Activated CD4-positive, alpha-beta T cell treated with anti-CD3 and anti-CD28 coated beads for 24 hours (primary cell): ENCODE measurements around the gene MYD88.
"Not testable (repeated sequence)": the region's sequence is repeated elsewhere in the genome, so short reads cannot be mapped to it uniquely, and the experiment has no call there.

Experiments used
- DNase-seq, 2 donors: peaks; one replicate each; pipeline ENCODE4 v3.0.0-alpha.2; 2020; ENCODE audit warnings: low read depth in 2 of 2

The MYD88 gene

DNA sequence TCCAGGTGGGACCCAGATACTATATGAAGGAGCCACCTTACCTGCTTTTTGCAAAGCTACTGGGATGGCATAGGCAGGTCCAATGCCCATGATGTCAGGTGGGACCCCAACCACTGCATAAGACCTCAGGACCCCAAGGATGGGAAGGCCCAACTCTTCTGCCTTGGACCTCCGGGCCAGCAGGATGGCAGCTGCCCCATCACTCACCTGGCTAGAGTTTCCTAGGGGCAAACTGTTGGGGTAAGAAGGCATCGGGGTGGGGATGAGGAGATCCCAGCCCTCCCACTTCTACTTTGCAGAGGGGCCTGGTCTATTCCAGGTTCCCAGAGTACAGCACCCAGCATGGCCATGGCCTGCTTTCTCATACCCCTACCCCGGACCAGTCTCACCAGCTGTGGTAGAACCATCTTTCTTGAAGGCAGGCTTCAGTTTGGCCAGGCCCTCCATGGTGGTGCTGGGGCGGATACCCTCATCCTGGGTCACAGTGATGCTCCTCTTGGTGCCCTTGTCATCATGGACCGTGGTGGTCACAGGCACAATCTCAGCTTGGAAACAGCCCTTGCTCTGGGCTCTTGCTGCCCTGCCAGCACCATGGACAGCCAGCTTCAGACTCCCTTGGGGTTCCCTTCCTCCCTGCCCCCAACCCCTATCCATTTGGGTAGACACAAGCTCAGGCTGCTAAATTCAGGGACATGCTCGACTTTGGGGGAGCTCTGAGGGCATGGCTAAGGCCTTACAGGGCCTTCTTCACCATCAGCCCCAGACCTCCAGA lies 12.2 kb upstream of the MYD88 start:
- no peak for DNase-seq

DNA sequence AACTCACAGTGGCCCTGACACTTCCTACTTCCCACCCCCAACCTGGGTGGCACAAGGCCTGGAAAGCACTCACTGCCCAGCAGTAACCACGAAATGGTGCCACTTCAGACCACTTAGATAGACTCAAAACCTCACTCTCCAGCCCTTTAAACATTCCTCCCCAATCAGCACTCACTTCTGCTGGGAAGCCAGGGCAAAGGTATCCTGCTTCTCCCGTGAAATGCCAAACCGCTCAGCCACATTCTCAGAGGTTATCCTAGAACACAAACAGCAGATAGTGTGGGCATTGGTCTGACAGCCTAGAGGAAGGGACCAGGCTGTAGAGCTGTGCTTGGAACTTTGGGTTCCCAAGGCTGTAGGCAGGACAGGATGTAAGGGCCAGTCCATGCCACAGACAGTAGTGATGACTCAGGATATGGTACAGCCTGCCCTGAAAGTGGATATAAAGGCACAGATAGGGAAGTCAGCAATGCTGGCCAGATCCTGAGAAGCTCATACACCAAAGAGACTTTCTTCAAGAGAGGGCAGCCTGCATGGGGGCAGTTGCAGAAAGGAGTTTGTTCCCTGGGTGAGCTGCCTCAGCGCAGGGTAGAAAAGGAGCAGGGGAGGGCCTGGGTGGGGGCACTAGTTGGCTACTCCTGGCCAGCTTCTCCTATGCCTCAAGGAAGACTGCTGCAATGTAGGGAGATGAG lies 10.7 kb upstream of the MYD88 start:
- DNase-seq: no peak

GRCh38 chr3:38128303-38128655 lies 10.2 kb upstream of the MYD88 start:
- no peak for DNase-seq

DNA sequence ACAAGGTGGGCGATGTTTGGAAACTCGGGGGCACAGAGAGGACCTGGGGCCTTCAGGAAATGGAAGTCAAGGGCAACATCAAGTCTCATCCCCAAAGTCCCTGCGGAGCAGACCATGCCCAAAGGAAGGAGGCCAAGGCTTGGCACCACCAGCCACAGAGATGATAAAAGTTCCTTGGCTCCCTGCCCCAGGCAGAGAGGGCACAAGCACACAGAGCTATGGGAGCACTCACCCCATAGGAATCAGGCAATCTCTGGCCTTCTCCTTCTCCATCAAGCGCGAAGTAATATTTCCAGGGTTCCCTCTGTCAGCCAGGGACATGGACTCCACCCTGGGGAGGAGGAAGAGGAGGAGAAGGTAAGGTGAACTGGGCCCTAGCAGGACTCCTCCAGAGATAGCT lies 9.4 kb upstream of the MYD88 start:
- DNase-seq: no peak

- DNase-seq: no peak
Observed at GRCh38 chr3:38130631-38131065, 7.8 kb upstream of the MYD88 start.

GRCh38 chr3:38131621-38132369 lies 6.7 kb upstream of the MYD88 start:
- no peak for DNase-seq

DNA sequence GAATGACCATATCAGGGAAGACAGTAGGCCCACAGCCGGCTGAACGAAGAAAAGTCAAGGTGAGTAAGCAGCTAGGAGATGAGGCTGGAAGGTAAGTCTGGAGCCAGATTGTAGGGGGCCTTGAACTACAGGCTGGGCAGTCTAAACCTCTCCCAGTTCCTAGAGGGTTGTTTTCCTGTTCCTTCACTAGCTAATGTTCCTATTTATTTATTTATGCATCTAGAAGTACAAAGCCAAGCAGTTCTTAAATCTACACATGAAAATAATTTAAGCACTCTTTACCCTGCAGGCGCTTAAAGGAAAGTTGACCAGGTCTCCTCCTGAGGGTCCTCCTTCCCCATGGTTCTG lies 5.3 kb upstream of the MYD88 start:
- no peak for DNase-seq

DNA sequence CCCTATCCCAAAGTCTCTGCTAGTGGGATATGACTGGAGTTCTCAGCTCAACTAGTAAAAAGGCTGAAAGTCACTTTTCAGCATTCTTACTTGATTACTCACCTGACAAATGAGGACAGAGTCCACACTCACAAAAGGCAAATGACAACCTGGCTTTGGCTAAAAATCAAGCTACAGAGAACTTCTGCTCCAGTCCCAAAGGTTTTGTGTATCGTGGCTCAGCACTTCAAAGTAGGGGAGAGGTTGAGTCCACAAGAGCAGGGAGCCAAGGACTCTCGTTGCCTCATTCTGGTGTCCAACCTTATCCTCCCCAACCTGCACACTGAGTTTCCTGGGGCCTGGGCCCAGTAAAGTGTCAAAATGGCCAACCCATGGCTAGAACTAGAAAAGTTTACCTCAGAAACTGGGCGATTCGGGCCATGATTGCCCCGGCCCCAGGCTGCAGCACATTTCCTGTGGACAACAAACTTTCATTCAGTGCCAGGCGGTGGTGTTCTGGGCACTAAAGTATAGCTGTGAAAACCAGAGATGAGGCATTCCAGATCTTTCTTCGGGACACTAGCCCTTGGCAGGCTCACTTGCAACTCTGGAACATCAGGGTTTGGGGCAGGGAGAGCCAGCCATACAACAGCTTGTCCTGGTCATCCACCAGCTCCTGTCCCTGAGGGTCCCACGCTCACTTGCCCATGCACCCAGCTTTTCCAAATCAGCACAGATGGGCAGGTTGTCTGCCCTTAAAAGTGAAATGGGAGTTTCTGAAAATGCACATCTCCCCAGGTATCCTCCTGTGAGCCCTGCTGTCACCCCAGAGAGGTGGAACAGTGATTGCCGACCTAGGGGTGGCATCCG lies 4.7 kb upstream of the MYD88 start:
- no peak for DNase-seq

- DNase-seq: not testable (repeated sequence)
Observed at GRCh38 chr3:38134517-38135143, 3.8 kb upstream of the MYD88 start.

DNA sequence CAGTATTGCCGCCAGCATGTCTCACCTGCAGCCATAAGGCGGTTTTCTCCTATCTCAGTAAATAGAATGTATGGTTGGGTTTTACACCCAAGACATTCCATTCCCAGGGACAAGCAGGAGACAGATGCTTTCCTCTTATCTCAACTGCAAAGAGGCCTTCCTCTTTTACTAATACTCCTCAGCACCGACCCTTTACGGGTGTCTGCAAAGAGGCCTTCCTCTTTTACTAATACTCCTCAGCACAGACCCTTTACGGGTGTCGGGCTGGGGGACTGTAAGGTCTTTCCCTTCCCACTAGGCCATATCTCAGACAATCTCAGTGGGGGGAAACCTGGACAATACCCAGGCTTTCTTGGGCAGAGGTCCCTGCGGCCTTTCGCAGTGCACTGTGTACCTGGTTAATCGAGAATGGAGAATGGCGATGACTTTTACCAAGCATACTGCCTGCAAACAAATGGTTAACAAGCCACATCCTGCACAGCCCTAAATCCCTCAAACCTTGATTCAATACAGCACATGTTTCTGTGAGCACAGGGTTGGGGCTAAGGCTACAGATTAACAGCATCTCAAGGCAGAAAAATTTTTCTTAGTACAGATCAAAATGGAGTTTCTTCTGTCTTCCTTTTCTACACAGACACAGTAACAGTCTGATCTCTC lies 2.7 kb upstream of the MYD88 start:
- DNase-seq: not testable (repeated sequence)

DNA sequence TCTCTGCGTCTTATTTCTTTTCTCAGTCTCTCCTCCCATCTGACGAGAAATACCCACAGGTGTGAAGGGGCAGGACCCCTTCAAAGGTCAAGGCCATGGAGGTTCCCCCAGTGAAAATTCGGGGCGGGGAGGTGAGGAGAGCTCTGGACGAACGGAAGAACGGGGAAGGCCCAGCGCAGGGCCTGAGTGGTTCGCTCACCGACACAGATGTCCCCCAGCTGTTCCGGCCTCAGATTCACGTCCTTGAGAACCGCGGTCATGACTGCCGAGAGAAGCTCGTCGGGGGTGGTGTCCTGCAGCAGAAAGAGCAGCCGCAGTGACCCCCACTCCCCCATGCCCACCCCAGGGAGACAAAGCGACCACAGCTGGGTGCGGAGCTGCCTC lies 2.1 kb upstream of the MYD88 start:
- no peak for DNase-seq

- DNase-seq: peak; percentile 96
Observed at GRCh38 chr3:38136777-38137614, 1.5 kb upstream of the MYD88 start, which contains the start of gene ACAA1. TSS of gene ACAA1 (minus strand) at chr3:38137127. CDS start at chr3:38137035, 92 bp downstream.

DNA sequence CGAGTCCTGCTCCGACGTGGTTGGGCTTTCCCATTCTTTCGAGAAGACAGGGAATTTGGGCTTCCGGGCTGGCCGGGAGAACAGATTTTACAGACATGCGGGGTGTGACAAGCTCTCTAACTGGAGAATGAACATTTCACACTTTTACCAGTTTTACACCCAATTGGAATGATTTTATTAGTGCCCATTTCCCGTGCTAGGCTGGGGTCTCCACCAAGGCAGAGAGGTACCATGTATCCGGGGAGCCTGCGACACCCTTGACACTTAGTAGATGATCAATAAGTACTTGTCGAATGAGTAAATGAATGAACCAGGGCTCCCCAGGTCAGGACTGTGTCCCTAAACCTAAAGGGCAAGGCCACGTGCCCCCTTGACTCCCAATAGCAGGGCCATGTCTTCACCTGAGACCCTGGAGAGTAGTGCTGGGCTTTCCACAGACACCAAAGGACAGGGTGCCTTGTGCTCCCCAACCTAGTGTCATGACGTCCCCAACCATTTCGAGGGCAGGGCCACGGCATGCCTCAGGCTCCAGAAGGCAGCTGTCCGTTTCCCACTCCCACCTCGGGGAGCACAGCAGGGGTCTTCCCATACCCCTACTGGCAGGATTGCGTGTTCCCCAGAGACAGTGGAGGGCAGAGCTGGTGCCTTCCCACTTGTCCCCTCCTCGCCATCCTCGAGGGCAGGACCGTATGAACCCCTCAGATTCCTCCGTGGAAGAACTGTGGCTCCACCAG lies 679 bp upstream of the MYD88 start:
- no peak for DNase-seq

GRCh38 chr3:38139191-38139590 lies 730 bp downstream of the MYD88 start:
- DNase-seq: no peak

- DNase-seq: no peak
Observed at GRCh38 chr3:38139652-38140051, 1.2 kb downstream of the MYD88 start.

- DNase-seq: no peak
Observed at GRCh38 chr3:38140326-38141172, 2.1 kb downstream of the MYD88 start.

- no peak for DNase-seq
Observed at GRCh38 chr3:38141173-38141951, 2.9 kb downstream of the MYD88 start.

DNA sequence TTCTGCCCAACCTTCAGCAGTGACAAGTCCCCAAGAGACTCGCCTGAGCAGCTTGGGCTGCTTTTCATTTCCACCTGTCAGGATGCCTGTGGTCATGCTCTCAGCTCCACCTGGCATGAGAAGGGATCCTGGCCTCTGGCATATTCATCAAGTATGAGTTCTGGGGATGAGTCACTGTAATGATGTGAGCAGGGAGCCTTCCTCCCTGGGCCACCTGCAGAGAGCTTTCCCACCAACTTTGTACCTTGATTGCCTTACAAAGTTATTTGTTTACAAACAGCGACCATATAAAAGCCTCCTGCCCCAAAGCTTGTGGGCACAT lies 3.5 kb downstream of the MYD88 start:
- no peak for DNase-seq
